Skin of body (tissue), 2 donors: ENCODE results near the gene TRIM29. TPM values are rescaled to one million over a fixed set of nuclear protein-coding genes. Genes with fewer than 3 reads are reported as not detected.
"Not testable (repeated sequence)": the region's sequence is repeated elsewhere in the genome, so short reads cannot be mapped to it uniquely, and the experiment has no call there.

Experiments used
- DNase-seq: peaks from one replicate; lab custom pipeline; 2025; lab: John Stamatoyannopoulos, UW
- total RNA-seq: library from RNA; depleted of rRNA; stranded (reverse); fragments of >200 nt; gene quantifications from one replicate; pipeline ENCODE4 v1.2.3, GENCODE V29; 2014

The TRIM29 gene
- total RNA-seq = 206 TPM

GRCh38 chr11:120137611-120138521 is at the start of gene TRIM29:
TSS of gene TRIM29 (minus strand) at chr11:120138113. CDS start at chr11:120138031, 82 bp downstream.
- peak; percentile 22 for DNase-seq

- DNase-seq = peak; percentile 95
These were observed 49.1 kb upstream of the TRIM29 start for GRCh38 chr11:120186774-120187591.

- peak; percentile 61 for DNase-seq
These were observed 48.5 kb upstream of the TRIM29 start for GRCh38 chr11:120186456-120186773.

GRCh38 chr11:120185706-120186455 is 48.0 kb upstream of the TRIM29 start:
- DNase-seq = peak; percentile 95

GRCh38 chr11:120184946-120185705 is 47.2 kb upstream of the TRIM29 start:
- DNase-seq = peak; percentile 92

GRCh38 chr11:120184371-120184945 is 46.5 kb upstream of the TRIM29 start:
- DNase-seq = peak; percentile 72

GRCh38 chr11:120183701-120184141 is 45.8 kb upstream of the TRIM29 start:
- no peak for DNase-seq

- DNase-seq = no peak
These were observed 45.0 kb upstream of the TRIM29 start for GRCh38 chr11:120182790-120183491.

GRCh38 chr11:120182372-120182771 is 44.5 kb upstream of the TRIM29 start:
- DNase-seq = no peak

GRCh38 chr11:120181376-120181975 is 43.6 kb upstream of the TRIM29 start:
- no peak for DNase-seq

GRCh38 chr11:120180551-120181232 is 42.8 kb upstream of the TRIM29 start:
- DNase-seq = no peak

GRCh38 chr11:120180063-120180462 is 42.1 kb upstream of the TRIM29 start:
- not testable (repeated sequence) for DNase-seq

GRCh38 chr11:120179057-120179672 is 41.3 kb upstream of the TRIM29 start:
- DNase-seq = no peak

GRCh38 chr11:120178561-120179056 is 40.7 kb upstream of the TRIM29 start:
- no peak for DNase-seq

GRCh38 chr11:120174866-120175265 is 37.0 kb upstream of the TRIM29 start:
- no peak for DNase-seq

GRCh38 chr11:120173807-120174206 is 35.9 kb upstream of the TRIM29 start:
- no peak for DNase-seq

GRCh38 chr11:120173019-120173705 is 35.2 kb upstream of the TRIM29 start:
- DNase-seq = no peak
